ENCODE measurements around the gene CRYZL1. TPM values are rescaled to one million over a fixed set of nuclear protein-coding genes. Genes with fewer than 3 reads are reported as not detected.

CRYZL1 gene
- total and polyA plus RNA-seq, 2 of the 8 experiments (the other 6 are each of a cell fraction or from before 2014, with no cell fraction given), result 15.6 to 15.8 TPM

GRCh38 chr21:33622253-33622652 lies 19.3 kb downstream of the CRYZL1 start:
- H2AK5ac ChIP-seq (ENCODE audit: low read depth, low read length), result no peak overlapping the region
- no peak overlapping the region for H3K14ac ChIP-seq (ENCODE audit: insufficient read length)
- H4K5ac ChIP-seq (ENCODE audit: insufficient read length, low read depth, low read length), result no peak overlapping the region
- no peak overlapping the region for H3K4me3 ChIP-seq (ENCODE audit: extremely low read depth in 1 of 4, insufficient read depth in 2 of 4, low read depth in 3 of 4, low read length in 4 of 4)
- no peaks in the 10 kb centered on the region for H3K23me2 ChIP-seq (ENCODE audit: low read depth, low read length)
- no peak overlapping the region for H3K9ac ChIP-seq (replicated peaks in 1 of 4; ENCODE audit: extremely low read depth in 1 of 4, low read depth in 3 of 4, low read length in 3 of 4)
- CTCF ChIA-PET (ENCODE audit: partially characterized antibody), result interaction anchor here (0.6 kb wide), 1 partner anchor 699 kb away, joined by 3 read pairs; no protein-coding TSS in a partner anchor
- H3K4ac ChIP-seq (replicated peaks; ENCODE audit: insufficient read length, low read depth, low read length), result no peak overlapping the region
- H2BK12ac ChIP-seq (ENCODE audit: low read depth, low read length), result no peak overlapping the region
- DNase-seq (ENCODE audit: low read depth in 1 of 2, low spot score in 2 of 2) (no peak), FAIRE-seq (peak; percentile 84)
- no peak overlapping the region for H2BK5ac ChIP-seq (ENCODE audit: low read depth, low read length)
- POLR2A ChIA-PET (ENCODE audit: partially characterized antibody), result no interaction called here
- no peak overlapping the region for H3K27ac ChIP-seq (ENCODE audit: low read depth, low read length)
- no peak overlapping the region for H3K56ac ChIP-seq (replicated peaks; ENCODE audit: insufficient read length, low read depth, low read length)
- no peaks in the 10 kb centered on the region for H3K4me1 ChIP-seq (replicated peaks in 1 of 4; ENCODE audit: control insufficient read depth in 3 of 4, insufficient read depth in 4 of 4, low read length in 3 of 4)
- no peak overlapping the region for H2BK120ac ChIP-seq (replicated peaks; ENCODE audit: low read depth, low read length)
- H2BK15ac ChIP-seq (ENCODE audit: low read length), result no peak overlapping the region
- H3K79me1 ChIP-seq (ENCODE audit: low read depth, low read length), result no peaks in the 10 kb centered on the region
- no peak overlapping the region for H4K91ac ChIP-seq (replicated peaks; ENCODE audit: insufficient read length, low read length)
- H2BK20ac ChIP-seq (ENCODE audit: low read length), result no peak overlapping the region
- peaks cover 0 to 3% (median 0%) of the 10 kb centered on the region in 4 experiments; a peak in 1 of 8 replicates for H3K36me3 ChIP-seq (ENCODE audit: control insufficient read depth in 2 of 4, insufficient read depth in 4 of 4, low read length in 3 of 4)
- H3K9me3 ChIP-seq (ENCODE audit: insufficient read depth in 2 of 2, low read depth in 1 of 2, low read length in 1 of 2), result no peaks in the 10 kb centered on the region
- no peak overlapping the region for H3K4me2 ChIP-seq (ENCODE audit: insufficient read depth in 1 of 2, low read depth in 2 of 2, low read length in 2 of 2)
- H4K8ac ChIP-seq (ENCODE audit: extremely low read depth, insufficient read depth, low read length), result no peak overlapping the region
- no peak overlapping the region for H3K18ac ChIP-seq (ENCODE audit: extremely low read depth, low read length)
- no peak overlapping the region for H3K23ac ChIP-seq (ENCODE audit: insufficient read length)
- no peak overlapping the region for H2AFZ ChIP-seq (ENCODE audit: low read length)
- H4K20me1 ChIP-seq (replicated peaks in 1 of 2; ENCODE audit: control insufficient read depth in 1 of 2, insufficient read depth in 2 of 2, low read length in 2 of 2), result no peaks in the 10 kb centered on the region
- H3K27me3 ChIP-seq (replicated peaks in 1 of 4; ENCODE audit: control insufficient read depth in 3 of 4, extremely low read depth in 1 of 4, insufficient read depth in 3 of 4, low read length in 3 of 4), result no peaks in the 10 kb centered on the region
- no peaks in the 10 kb centered on the region for H3K79me2 ChIP-seq (ENCODE audit: control insufficient read depth in 1 of 2, insufficient read depth in 2 of 2, low read length in 2 of 2)
- no peak for TF ChIP-seq USF2 (IDR thresholded peaks at IDR 0.05; ENCODE audit: low read length)
- TF ChIP-seq EGR1 (IDR thresholded peaks at IDR 0.05; ENCODE audit: borderline replicate concordance, low read depth, low read length), result no peak
- no peak for TF ChIP-seq KDM4A (IDR thresholded peaks at IDR 0.05; ENCODE audit: low read depth, low read length, severe bottlenecking)
- no peak for TF ChIP-seq EZH2 (IDR thresholded peaks at IDR 0.05; ENCODE audit: low read depth, low read length, severe bottlenecking)
- TF ChIP-seq KDM1A (IDR thresholded peaks at IDR 0.05; ENCODE audit: borderline replicate concordance, low read length), result no peak
- TF ChIP-seq E2F6 (IDR thresholded peaks at IDR 0.05), result no peak
- TF ChIP-seq SIN3A (conservative IDR thresholded peaks at IDR 0.05 in 1 of 2, IDR thresholded peaks at IDR 0.05 in 1 of 2; ENCODE audit: low read depth in 1 of 2, low read length in 2 of 2), result no peak
- TF ChIP-seq YY1 (IDR thresholded peaks at IDR 0.05; ENCODE audit: low read depth, low read length), result no peak
- TF ChIP-seq HDAC6 (IDR thresholded peaks at IDR 0.05; ENCODE audit: low read depth, low read length), result no peak
- no peak for TF ChIP-seq SAP30 (IDR thresholded peaks at IDR 0.05; ENCODE audit: insufficient read depth, insufficient replicate concordance, low read length)
- no peak for TF ChIP-seq RFX5 (IDR thresholded peaks at IDR 0.05; ENCODE audit: borderline replicate concordance, low read depth, low read length)
- TF ChIP-seq EP300 (IDR thresholded peaks at IDR 0.05; ENCODE audit: borderline replicate concordance in 1 of 2, low read depth in 2 of 2, low read length in 2 of 2), result no peak

Measured in H1 (cell line).